RPMI7951 (cell line): ENCODE results near the gene FHIP1A. TPM values are rescaled to one million over a fixed set of nuclear protein-coding genes. Genes with fewer than 3 reads are reported as not detected.

ENCODE experiments used
- DNase-seq: peaks from one replicate; pipeline ENCODE4 v3.0.0-alpha.2; 2012; ENCODE audit warnings: low read depth
- total RNA-seq: library from RNA; depleted of rRNA; stranded (reverse); fragments of >200 nt; shearing (Covaris generic); gene quantifications from 2 replicates; pipeline ENCODE4 v1.2.3, GENCODE V29; 2014; rRNA removed

The FHIP1A gene
- total RNA-seq, 1 experiment from 2014 or later, result 0.36 TPM

DNA sequence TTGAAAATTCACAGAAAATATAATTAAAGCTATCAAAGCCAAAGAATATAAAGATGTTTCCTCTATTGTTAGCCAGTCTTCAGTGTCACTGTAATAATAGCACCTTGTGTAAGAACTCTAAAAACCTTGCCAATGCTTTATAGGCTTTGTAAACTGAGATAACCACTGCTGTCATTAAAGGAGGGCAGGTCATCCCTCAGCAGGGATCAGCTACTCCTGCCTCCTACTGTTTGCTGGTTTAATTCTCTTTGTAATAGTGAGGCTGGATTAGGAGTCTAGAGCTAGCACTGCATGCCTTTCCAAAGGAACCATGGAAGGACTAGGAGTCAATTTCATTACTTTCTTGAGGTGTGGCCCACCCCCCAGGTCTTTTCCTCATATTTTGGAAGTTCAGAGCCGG is 46.2 kb downstream of the FHIP1A start:
- DNase-seq, result no peak

GRCh38 chr4:151458148-151458547 is 49.2 kb downstream of the FHIP1A start:
- no peak for DNase-seq

Other genes starting within 250 kb of the FHIP1A start
- gene PRSS48, start 132.0 kb upstream of the FHIP1A start, total RNA-seq, result not detected in 2 replicates
- gene SH3D19, start 83.6 kb upstream of the FHIP1A start, total RNA-seq, result 4.3 and 6.1 TPM in 2 replicates